A673 (cell line): ENCODE measurements around the gene YBX1.
"Not testable (repeated sequence)": the region's sequence is repeated elsewhere in the genome, so short reads cannot be mapped to it uniquely, and the experiment has no call there.

ENCODE experiments used
- CTCF ChIP-seq: fragments of 300-800, 200-600 bp; sonication (generic); conservative IDR thresholded peaks from 2 replicates; pipeline ENCODE4 v1.5.1; 2017; ENCODE audit warnings: low read depth, mild to moderate bottlenecking, antibody characterized with exemption, low read length, moderate library complexity, mixed read lengths
- EZH2 ChIP-seq: fragments of 200-600 bp; sonication (generic); IDR thresholded peaks from 2 replicates; pipeline ENCODE4 v1.6.1; 2017; ENCODE audit warnings: borderline replicate concordance, low read depth, mild to moderate bottlenecking, mixed read lengths, antibody characterized with exemption, low read length; ENCODE audit not compliant: poor library complexity, severe bottlenecking

DNA sequence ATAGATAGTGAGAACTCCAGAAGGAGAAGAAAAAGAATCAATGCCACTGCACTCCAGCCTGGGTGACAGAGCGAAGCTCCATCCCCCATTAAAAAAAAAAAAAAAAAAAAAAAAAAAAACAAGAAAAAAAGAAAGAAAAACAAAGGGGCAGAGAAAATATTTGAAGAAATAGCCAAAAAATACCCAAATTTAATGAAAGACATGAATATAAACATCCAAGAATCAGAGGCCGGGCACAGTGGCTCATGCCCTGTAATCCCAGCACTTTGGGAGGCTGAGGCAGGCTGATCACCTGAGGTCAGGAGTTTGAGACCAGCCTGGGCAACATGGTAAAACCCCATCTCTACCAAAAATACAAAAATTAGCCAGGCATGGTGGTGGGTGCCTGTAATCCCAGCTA, 40.2 kb downstream of the YBX1 start:
- not testable (repeated sequence) for TF ChIP-seq CTCF, EZH2
